Mesodermal cell (in vitro differentiated cells): ENCODE results near the gene UBXN7.
"Not testable (repeated sequence)": the region's sequence is repeated elsewhere in the genome, so short reads cannot be mapped to it uniquely, and the experiment has no call there.

Experiments used
- H3K27ac ChIP-seq: 2 replicates; pipeline ENCODE4 v1.7.0; 2013; ENCODE audit warnings: mild to moderate bottlenecking, low read depth, low read length, moderate library complexity; ENCODE audit not compliant: severe bottlenecking
- H3K36me3 ChIP-seq: 2 replicates; pipeline ENCODE4 v1.7.1; 2013; ENCODE audit warnings: mild to moderate bottlenecking, low read length, moderate library complexity; ENCODE audit not compliant: control insufficient read depth, insufficient read depth
- H3K4me1 ChIP-seq: one replicate; pipeline ENCODE4 v1.7.1; 2013; ENCODE audit warnings: mild to moderate bottlenecking, low read length; ENCODE audit not compliant: insufficient read depth, control insufficient read depth, poor library complexity, severe bottlenecking
- H3K4me3 ChIP-seq: 2 replicates; pipeline ENCODE4 v1.7.0; 2013; ENCODE audit warnings: low read length, control low read depth, mild to moderate bottlenecking; ENCODE audit not compliant: insufficient read depth, poor library complexity, severe bottlenecking; ENCODE audit errors: extremely low read depth
- H3K9me3 ChIP-seq: 2 replicates; pipeline ENCODE4 v1.7.1; 2013; ENCODE audit warnings: mild to moderate bottlenecking, low read length, moderate library complexity; ENCODE audit not compliant: control insufficient read depth
- WGBS, 2 experiments: methylation state at CpG; one replicate each; pipeline ENCODE4 v1.1.5; 2013; ENCODE audit warnings: missing lambda C conversion rate in 2 of 2; ENCODE audit not compliant: insufficient coverage in 2 of 2; 5-methylcytosine and 5-hydroxymethylcytosine counted together

UBXN7 gene

DNA sequence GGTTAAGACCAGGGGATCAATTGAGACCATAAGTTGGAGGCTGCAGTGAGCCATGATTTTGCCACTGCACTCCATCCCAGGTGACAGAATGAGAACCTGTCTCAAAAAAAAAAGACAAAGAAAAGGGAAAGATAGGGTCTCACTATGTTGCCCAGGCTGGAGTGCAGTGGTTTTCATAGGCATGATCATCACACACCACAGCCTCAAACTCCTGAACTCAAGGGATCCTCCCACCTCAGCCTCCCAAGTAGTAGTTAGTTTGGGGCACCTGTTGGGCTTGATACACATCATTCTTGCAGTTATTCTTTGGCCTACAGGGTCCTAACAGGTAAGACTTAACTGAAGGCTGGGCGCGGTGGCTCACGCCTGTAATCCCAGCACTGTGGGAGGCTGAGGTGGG lies 42.1 kb downstream of the UBXN7 start:
- Histone ChIP-seq H3K4me3 (no peak overlapping the region), H3K36me3 (peaks cover 74% of the 10 kb centered on the region), H3K9me3 (peaks cover 3% of the 10 kb centered on the region), H3K27ac (no peak overlapping the region), H3K4me1 (no peaks in the 10 kb centered on the region)
- 96 to 100% methylated on average over 1 to 3 of the region's 3 CpGs for WGBS, 2 experiments

GRCh38 chr3:196388956-196389355 lies 43.3 kb downstream of the UBXN7 start:
- 100% methylated on average over 1 to 3 of the region's 3 CpGs for WGBS, 2 experiments
- H3K9me3 ChIP-seq: peaks cover 3% of the 10 kb centered on the region

DNA sequence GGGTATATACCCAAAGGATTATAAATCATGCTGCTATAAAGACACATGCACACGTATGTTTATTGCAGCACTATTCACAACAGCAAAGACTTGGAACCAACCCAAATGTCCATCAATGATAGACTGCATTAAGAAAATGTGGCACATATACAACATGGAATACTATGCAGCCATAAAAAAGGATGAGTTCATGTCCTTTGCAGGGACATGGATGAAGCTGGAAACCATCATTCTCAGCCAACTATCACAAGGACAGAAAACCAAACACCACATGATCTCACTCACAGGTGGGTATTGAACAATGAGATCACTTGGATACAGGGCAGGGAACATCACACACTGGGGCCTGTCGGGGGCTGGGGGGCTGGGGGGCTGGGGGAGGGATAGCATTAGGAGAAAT lies 44.3 kb downstream of the UBXN7 start:
- H3K36me3 ChIP-seq: peaks cover 58% of the 10 kb centered on the region
- WGBS, 2 experiments: no CpG with 5 or more reads among the region's 2 CpGs
- not testable (repeated sequence) for H3K4me3 ChIP-seq, H3K4me1 ChIP-seq, H3K27ac ChIP-seq, H3K9me3 ChIP-seq

More at GRCh38 chr3:196388956-196389355, 43.3 kb downstream of the UBXN7 start:
- Histone ChIP-seq H3K4me1 (no peaks in the 10 kb centered on the region), H3K4me3 (no peak overlapping the region), H3K27ac (no peak overlapping the region), H3K36me3 (peaks cover 66% of the 10 kb centered on the region)

GRCh38 chr3:196386797-196387196 lies 45.4 kb downstream of the UBXN7 start:
- not testable (repeated sequence) for H3K9me3 ChIP-seq, H3K4me1 ChIP-seq, H3K4me3 ChIP-seq, H3K27ac ChIP-seq
- H3K36me3 ChIP-seq: peaks cover 47% of the 10 kb centered on the region
- WGBS, 2 experiments: 80 to 100% methylated on average over 2 of the region's 3 CpGs

DNA sequence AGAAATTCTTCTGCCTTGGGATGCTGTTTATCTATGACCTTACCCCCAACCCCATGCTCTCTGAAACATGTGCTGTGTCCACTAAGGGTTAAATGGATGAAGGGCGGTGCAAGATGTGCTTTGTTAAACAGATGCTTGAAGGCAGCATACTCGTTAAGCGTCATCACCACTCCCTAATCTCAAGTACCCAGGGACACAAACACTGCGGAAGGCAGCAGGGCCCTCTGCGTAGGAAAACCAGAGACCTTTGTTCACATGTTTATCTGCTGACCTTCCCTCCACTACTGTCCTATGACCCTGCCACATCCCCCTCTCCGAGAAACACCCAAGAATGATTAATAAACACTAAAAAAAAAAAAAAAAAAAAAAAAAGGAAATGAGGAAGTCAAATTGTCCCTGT lies 46.2 kb downstream of the UBXN7 start:
- not testable (repeated sequence) for H3K27ac ChIP-seq, H3K9me3 ChIP-seq, H3K4me3 ChIP-seq, H3K4me1 ChIP-seq
- WGBS, 2 experiments: 92% methylated on average over 2 of the region's 6 CpGs; no CpG with 5 or more reads in 1 of the 2 experiments
- peaks cover 45% of the 10 kb centered on the region for H3K36me3 ChIP-seq

- H3K36me3 ChIP-seq: peaks cover 44% of the 10 kb centered on the region
- H3K9me3 ChIP-seq, H3K4me1 ChIP-seq, H3K27ac ChIP-seq, H3K4me3 ChIP-seq: not testable (repeated sequence)
- 94 to 95% methylated on average over 11 to 14 of the region's 25 CpGs for WGBS, 2 experiments
Measured at GRCh38 chr3:196385446-196385845, 46.8 kb downstream of the UBXN7 start.

- peaks cover 56% of the 10 kb centered on the region for H3K36me3 ChIP-seq
- no peak overlapping the region for H3K27ac ChIP-seq
- no peaks in the 10 kb centered on the region for H3K4me1 ChIP-seq
- H3K9me3 ChIP-seq: no peaks in the 10 kb centered on the region
- WGBS, 2 experiments: 100% methylated on average over 1 to 2 of the region's 3 CpGs
- H3K4me3 ChIP-seq: no peak overlapping the region
Measured at GRCh38 chr3:196378146-196378841, 53.9 kb downstream of the UBXN7 start.

DNA sequence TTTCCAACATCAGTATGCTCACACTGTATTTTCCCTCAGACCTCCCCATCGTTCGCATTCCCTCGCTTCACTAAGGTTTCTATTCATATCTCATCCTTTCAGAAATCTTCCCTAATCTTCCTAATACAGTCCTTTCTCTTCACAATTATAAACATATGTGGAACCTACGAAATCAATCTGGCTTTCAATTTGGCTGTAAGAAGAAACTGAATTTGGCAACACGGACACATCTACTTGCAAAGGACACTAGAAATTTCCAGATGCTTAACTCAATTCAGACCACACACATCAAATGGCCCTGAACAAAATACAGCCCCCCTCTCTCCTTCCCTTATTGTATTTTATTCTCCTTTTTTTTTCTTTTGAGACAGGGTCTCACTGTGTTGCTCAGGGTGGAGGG lies 54.9 kb downstream of the UBXN7 start:
- Histone ChIP-seq H3K4me3 (no peak overlapping the region), H3K4me1 (no peaks in the 10 kb centered on the region), H3K27ac (no peak overlapping the region), H3K36me3 (peaks cover 62% of the 10 kb centered on the region), H3K9me3 (no peaks in the 10 kb centered on the region)
- WGBS, 2 experiments: 97 to 100% methylated on average over 4 to 5 of the region's 5 CpGs

GRCh38 chr3:196365736-196366135 lies 66.5 kb downstream of the UBXN7 start:
- Histone ChIP-seq H3K4me3 (no peak overlapping the region), H3K4me1 (no peaks in the 10 kb centered on the region), H3K9me3 (no peaks in the 10 kb centered on the region), H3K36me3 (peaks cover 86% of the 10 kb centered on the region), H3K27ac (no peak overlapping the region)
- WGBS, 2 experiments: 100% methylated on average over 1 to 2 of the region's 4 CpGs

DNA sequence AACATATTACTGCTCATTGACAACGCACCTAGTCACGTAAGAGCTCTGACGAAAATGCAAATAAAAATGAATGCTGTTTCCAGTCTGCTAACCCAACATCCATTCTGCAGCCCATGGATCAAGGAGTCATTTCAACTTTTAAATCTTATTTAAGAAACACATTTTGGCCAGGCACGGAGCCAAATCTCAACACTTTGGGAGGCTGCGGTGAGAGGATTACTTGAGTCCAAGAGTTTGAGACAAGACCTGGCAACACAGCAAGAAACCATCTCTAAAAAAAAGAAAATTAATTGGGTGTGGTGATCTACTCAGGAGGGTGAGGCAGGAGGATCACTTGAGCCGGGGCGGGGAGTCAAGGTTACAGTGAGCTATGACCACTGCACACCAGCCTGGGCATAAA lies 71.6 kb downstream of the UBXN7 start:
- Histone ChIP-seq H3K4me1 (no peaks in the 10 kb centered on the region), H3K36me3 (peaks cover 90% of the 10 kb centered on the region), H3K27ac (no peak overlapping the region), H3K9me3 (no peaks in the 10 kb centered on the region), H3K4me3 (no peak overlapping the region)
- 89 to 97% methylated on average over 3 to 5 of the region's 7 CpGs for WGBS, 2 experiments

- not testable (repeated sequence) for H3K4me3 ChIP-seq, H3K27ac ChIP-seq, H3K4me1 ChIP-seq, H3K9me3 ChIP-seq
- H3K36me3 ChIP-seq: peaks cover 93% of the 10 kb centered on the region
- 89 to 100% methylated on average over 1 of the region's 4 CpGs for WGBS, 2 experiments
Measured at GRCh38 chr3:196358540-196358939, 73.7 kb downstream of the UBXN7 start.
